ENCODE measurements around the gene HLA-DOB. TPM values are rescaled to one million over a fixed set of nuclear protein-coding genes. Genes with fewer than 3 reads are reported as not detected.

HLA-DOB gene
- total RNA-seq, 1 donor from 2014 or later, result 1.9 TPM

Other genes starting within 250 kb of the HLA-DOB start
- 109 TPM for gene HLA-DRB1, start 227.2 kb downstream of the HLA-DOB start, total RNA-seq
- gene HLA-DQA1, start 179.6 kb downstream of the HLA-DOB start, total RNA-seq, result 30.1 TPM
- gene HLA-DQB1, start 150.3 kb downstream of the HLA-DOB start, total RNA-seq, result 6.3 TPM
- gene HLA-DQA2, start 75.6 kb downstream of the HLA-DOB start, total RNA-seq, result 5.7 TPM
- 8.1 TPM for gene HLA-DQB2, start 53.5 kb downstream of the HLA-DOB start, total RNA-seq
- 40.1 TPM for gene TAP2, start 21.7 kb upstream of the HLA-DOB start, total RNA-seq
- 44.9 TPM for gene PSMB8, start 27.0 kb upstream of the HLA-DOB start, total RNA-seq
- 26.3 TPM for gene TAP1, start 36.7 kb upstream of the HLA-DOB start, total RNA-seq
- 20.1 TPM for gene PSMB9, start 37.2 kb upstream of the HLA-DOB start, total RNA-seq
- 31.0 TPM for gene HLA-DMB, start 124.0 kb upstream of the HLA-DOB start, total RNA-seq
- gene HLA-DMA, start 136.1 kb upstream of the HLA-DOB start, total RNA-seq, result 65.3 TPM
- gene BRD2, start 151.6 kb upstream of the HLA-DOB start, total RNA-seq, result 205 TPM
- 25.6 TPM for gene HLA-DOA, start 192.6 kb upstream of the HLA-DOB start, total RNA-seq

All from ureter (tissue), 1 donor.